SK-N-SH treated with all-trans-retinoic acid at 6 μM for 48 hours (cell line): Measurements from ENCODE around the gene TNNI3K.

Experiments used
- ARNTL ChIP-seq: fragments of 450-650 bp; formaldehyde crosslinking; IDR thresholded peaks from 2 replicates; pipeline ENCODE4 v1.5.0; 2020; ENCODE audit warnings: low read depth, mild to moderate bottlenecking, moderate library complexity, borderline replicate concordance
- BACH2 ChIP-seq: fragments of 250-450 bp; sonication (Bioruptor Pico); IDR thresholded peaks from 2 replicates; pipeline ENCODE4 v1.9.0; 2021; ENCODE audit warnings: mild to moderate bottlenecking, borderline replicate concordance
- CSDC2 ChIP-seq: fragments of 250-450 bp; sonication (Bioruptor Pico); IDR thresholded peaks from 2 replicates; pipeline ENCODE4 v1.5.0; 2020; ENCODE audit warnings: mild to moderate bottlenecking, moderate library complexity
- PATZ1 ChIP-seq: fragments of 250-450 bp; sonication (Bioruptor Pico); IDR thresholded peaks from 2 replicates; pipeline ENCODE4 v1.8.0; 2020; ENCODE audit warnings: mild to moderate bottlenecking, moderate library complexity, borderline replicate concordance
- PPARA ChIP-seq: fragments of 250-450 bp; sonication (Bioruptor Pico); IDR thresholded peaks from 2 replicates; pipeline ENCODE4 v1.5.0; 2020; ENCODE audit warnings: mild to moderate bottlenecking, borderline replicate concordance
- ZC3H10 ChIP-seq: fragments of 250-450 bp; sonication (Bioruptor Pico); IDR thresholded peaks from 2 replicates; pipeline ENCODE4 v1.5.1; 2021; ENCODE audit warnings: mild to moderate bottlenecking, moderate library complexity
- ZFP3 ChIP-seq: fragments of 250-450 bp; sonication (Bioruptor Pico); IDR thresholded peaks from 2 replicates; pipeline ENCODE4 v1.5.0; 2020; ENCODE audit warnings: mild to moderate bottlenecking, moderate library complexity

GRCh38 chr1:74471470-74471869, 236.3 kb downstream of the TNNI3K start:
- TF ChIP-seq ZFP3 (no peak), PPARA (CRISPR knock-in tag) (no peak), ZC3H10 (CRISPR knock-in tag) (no peak), ARNTL (CRISPR knock-in tag) (no peak), BACH2 (CRISPR knock-in tag) (no peak), PATZ1 (no peak), CSDC2 (CRISPR knock-in tag) (no peak)
